ENCODE data around the gene RERE. TPM values are rescaled to one million over a fixed set of nuclear protein-coding genes. Genes with fewer than 3 reads are reported as not detected.

The RERE gene
- total RNA-seq, 4 donors from 2014 or later: 86.4 to 111 (median 103) TPM

DNA sequence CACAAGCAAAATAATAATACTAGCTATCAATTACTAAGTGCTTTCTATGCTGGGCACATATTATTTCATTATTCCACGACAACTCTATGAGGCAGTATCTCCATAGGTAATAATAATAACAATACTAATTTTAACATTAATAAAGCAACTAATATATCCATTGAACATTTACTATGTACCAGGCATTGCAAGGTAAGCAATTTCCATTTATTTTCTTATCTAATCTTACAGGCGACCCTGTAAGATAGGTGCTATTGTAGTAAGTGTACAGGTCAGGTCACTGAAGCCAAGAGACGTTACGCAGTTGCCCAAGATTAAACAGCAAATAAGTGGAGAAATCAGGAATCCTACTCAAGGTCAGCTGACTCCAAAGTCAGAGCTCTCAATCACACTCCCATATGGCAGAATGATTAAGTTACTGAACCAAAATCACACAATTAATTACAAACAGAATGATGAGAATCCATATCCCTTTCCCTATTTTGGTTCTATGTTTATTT lies 301.1 kb downstream of the RERE start:
- DNase-seq (ENCODE audit: low spot score in 2 of 2): no peak
- TF ChIP-seq EP300 (IDR thresholded peaks at IDR 0.05) (no peak), POLR2A (IDR thresholded peaks at IDR 0.05) (no peak), CTCF (IDR thresholded peaks at IDR 0.05) (no peak)
- WGBS, 2 donors: 87 to 89% methylated on average over 4 of the region's 4 CpGs
- peaks cover 0 to 71% (median 13%) of the 10 kb centered on the region in 4 donors for H3K4me1 ChIP-seq
- no peaks in the 10 kb centered on the region for H3K27me3 ChIP-seq
- H3K27ac ChIP-seq: peak overlapping the region in 2 of 4 donors; percentile 77
- H3K36me3 ChIP-seq: no peaks in the 10 kb centered on the region
- H3K9me3 ChIP-seq: no peaks in the 10 kb centered on the region
- no peak overlapping the region for H3K4me3 ChIP-seq

- no peaks in the 10 kb centered on the region for H3K36me3 ChIP-seq
- DNase-seq (ENCODE audit: low spot score in 2 of 2): no peak
- TF ChIP-seq CTCF (IDR thresholded peaks at IDR 0.05) (no peak), EP300 (IDR thresholded peaks at IDR 0.05) (no peak)
- 94 to 98% methylated on average over 6 of the region's 6 CpGs for WGBS, 2 donors
- H3K27ac ChIP-seq: no peak overlapping the region
- no peak overlapping the region for H3K4me3 ChIP-seq
- H3K9me3 ChIP-seq: no peaks in the 10 kb centered on the region
- H3K27me3 ChIP-seq: no peaks in the 10 kb centered on the region
- peaks cover 0 to 60% (median 15%) of the 10 kb centered on the region in 4 donors for H3K4me1 ChIP-seq
These were observed 304.9 kb downstream of the RERE start for GRCh38 chr1:8512504-8512903.

DNA sequence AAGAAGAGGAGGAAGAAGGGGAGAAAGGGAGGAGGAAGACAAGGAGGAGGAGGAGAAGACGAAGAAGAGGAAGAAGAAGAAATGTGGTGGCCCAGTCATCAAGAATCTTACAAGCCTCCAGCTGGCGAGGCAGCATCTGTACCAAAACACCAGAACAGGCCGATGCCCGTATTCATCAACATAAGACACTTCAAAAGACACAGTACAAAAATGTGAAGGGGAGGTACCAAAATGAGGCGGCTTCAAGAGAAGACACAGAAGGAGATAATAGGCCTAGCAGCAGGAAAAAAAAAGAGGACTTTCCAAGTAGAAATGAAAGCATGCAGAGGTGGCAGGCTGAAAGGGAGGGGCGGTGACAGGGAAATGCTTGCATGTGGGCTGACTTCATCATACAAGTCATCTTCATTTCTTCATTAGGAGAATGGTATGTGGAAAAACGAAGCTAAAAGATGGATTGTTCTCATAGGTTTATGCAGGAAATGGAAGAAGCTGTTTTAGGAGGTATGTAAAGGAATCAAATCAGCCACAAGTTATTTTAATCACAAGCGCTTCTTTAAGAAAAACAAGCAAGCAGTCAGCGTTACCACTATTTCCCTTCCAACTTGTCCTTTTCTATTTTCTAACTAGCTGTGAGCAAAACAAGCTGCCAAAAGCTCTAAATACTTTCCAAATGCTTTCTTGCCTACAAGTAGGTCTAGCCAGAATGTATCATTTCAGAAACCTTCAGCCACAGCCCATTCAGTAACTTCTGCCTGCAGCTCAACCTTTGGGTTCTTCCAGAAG lies 307.2 kb downstream of the RERE start:
- DNase-seq (ENCODE audit: low spot score in 2 of 2): peak in 1 of 2 donors; percentile 37
- no peaks in the 10 kb centered on the region for H3K27me3 ChIP-seq
- H3K4me3 ChIP-seq: peak overlapping the region in 2 of 4 donors; percentile 1 to 26
- no peaks in the 10 kb centered on the region for H3K9me3 ChIP-seq
- H3K27ac ChIP-seq: peak overlapping the region; percentile 17 to 84 (median 60)
- H3K36me3 ChIP-seq: no peaks in the 10 kb centered on the region
- peaks cover 0 to 50% (median 12%) of the 10 kb centered on the region in 4 donors for H3K4me1 ChIP-seq
- TF ChIP-seq POLR2A (IDR thresholded peaks at IDR 0.05): no peak
- peak in 1 of 2 donors; percentile 11 for TF ChIP-seq EP300 (IDR thresholded peaks at IDR 0.05)
- WGBS, 2 donors: 21 to 39% methylated on average over 9 of the region's 9 CpGs

DNA sequence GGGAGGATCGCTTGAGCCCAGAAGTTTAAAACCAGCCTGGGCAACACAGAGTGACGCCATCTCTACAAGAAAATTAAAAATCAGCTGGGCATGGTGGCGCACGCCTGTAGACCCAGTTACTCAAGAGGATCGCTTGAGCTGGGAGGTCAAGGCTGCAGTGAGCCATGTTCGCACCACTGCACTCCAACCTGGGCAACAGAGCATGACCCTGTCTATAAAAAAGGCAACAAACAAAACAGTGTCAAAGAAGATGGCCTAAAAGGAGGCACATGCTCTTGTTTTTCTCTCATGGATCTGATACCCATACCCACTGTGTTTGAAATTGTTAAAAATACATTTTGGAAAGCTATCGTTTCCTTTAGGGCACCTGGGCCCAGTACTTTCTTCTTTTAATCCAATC lies 307.9 kb downstream of the RERE start:
- Histone ChIP-seq H3K27ac (peak overlapping the region; percentile 17 to 84 (median 60)), H3K36me3 (no peaks in the 10 kb centered on the region), H3K4me3 (no peak overlapping the region), H3K9me3 (no peaks in the 10 kb centered on the region), H3K27me3 (no peaks in the 10 kb centered on the region), H3K4me1 (peaks cover 0 to 44% (median 12%) of the 10 kb centered on the region in 4 donors)
- 93 to 94% methylated on average over 7 of the region's 7 CpGs for WGBS, 2 donors
- DNase-seq (ENCODE audit: low spot score in 2 of 2): no peak
- TF ChIP-seq EP300 (IDR thresholded peaks at IDR 0.05) (no peak), CTCF (IDR thresholded peaks at IDR 0.05) (no peak), POLR2A (IDR thresholded peaks at IDR 0.05) (no peak)

DNA sequence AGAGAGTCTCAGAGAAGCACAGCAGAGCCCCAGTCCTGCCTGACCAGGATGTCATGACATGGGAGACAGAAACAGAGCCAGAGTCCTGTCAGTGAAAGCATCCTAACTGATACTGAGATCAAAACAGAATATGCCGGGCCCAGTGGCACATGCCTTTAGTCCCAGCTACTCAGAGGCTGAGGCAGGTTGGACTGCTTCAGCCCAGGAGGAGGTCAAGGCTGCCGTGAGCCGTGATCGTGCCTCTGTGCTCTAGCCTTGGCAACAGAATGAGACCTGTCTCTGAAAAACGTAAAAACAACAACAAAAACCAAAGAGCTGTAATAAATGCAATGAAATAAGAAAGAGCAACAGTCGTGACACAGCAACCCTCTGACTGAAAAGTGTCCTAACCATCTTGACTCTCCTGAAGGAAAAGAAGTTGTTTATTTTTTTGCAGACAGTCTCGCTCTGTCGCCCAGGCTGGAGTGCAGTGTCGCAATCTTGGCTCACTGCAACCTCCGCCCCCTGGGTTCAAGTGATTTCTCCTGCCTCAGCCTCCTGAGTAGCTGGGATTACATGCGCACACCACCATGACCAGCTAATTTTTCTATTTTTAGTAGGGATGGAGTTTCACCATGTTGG lies 310.3 kb downstream of the RERE start:
- Histone ChIP-seq H3K27me3 (no peaks in the 10 kb centered on the region), H3K9me3 (no peaks in the 10 kb centered on the region), H3K36me3 (no peaks in the 10 kb centered on the region), H3K4me3 (no peak overlapping the region), H3K4me1 (peaks cover 0 to 38% (median 12%) of the 10 kb centered on the region in 4 donors), H3K27ac (peak overlapping the region in 2 of 4 donors; percentile 18 to 39)
- 81 to 87% methylated on average over 11 of the region's 11 CpGs for WGBS, 2 donors
- no peak for DNase-seq (ENCODE audit: low spot score in 2 of 2)
- no peak for TF ChIP-seq POLR2A (IDR thresholded peaks at IDR 0.05)
- TF ChIP-seq EP300 (IDR thresholded peaks at IDR 0.05): no peak
- no peak for TF ChIP-seq CTCF (IDR thresholded peaks at IDR 0.05)
